Stimulated activated CD4-positive, alpha-beta T cell treated with anti-CD3 and anti-CD28 coated beads, Interleukin-4, amount 100 ng/mL, for 48 hours (primary cell): ENCODE results near the gene SFMBT1.

Source experiments
- DNase-seq, 2 donors: peaks; one replicate each; pipeline ENCODE4 v3.0.0-alpha.2; 2020; ENCODE audit warnings: low read depth in 2 of 2

Gene SFMBT1

GRCh38 chr3:52998771-52999513 lies 46.9 kb downstream of the SFMBT1 start:
- DNase-seq: no peak

DNA sequence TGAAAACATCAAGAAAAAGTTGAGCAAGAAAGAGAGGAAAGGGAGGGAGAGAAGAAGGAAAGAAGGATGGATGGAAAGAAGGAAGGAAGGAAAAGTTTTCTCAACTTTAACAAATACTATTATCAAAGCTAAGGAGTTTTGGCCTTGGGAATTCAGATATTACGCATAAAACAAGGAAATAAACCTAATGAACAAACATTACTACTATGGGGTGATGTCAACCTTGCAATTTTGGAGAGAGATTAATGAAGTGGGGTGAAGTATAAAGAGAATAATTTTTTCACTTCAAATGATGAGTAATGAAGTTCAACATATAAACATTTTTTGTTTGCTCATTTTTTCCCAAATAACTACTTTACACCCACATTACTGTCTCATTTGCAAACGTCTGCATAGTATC lies 55.2 kb downstream of the SFMBT1 start:
- no peak for DNase-seq

GRCh38 chr3:52986938-52987337 lies 58.9 kb downstream of the SFMBT1 start:
- DNase-seq: no peak

GRCh38 chr3:52986049-52986448 lies 59.8 kb downstream of the SFMBT1 start:
- no peak for DNase-seq

- DNase-seq: no peak
Measured at GRCh38 chr3:52983828-52984227, 62.0 kb downstream of the SFMBT1 start.

- peak; percentile 40 to 53 for DNase-seq
Measured at GRCh38 chr3:52983336-52983807, 62.5 kb downstream of the SFMBT1 start.

GRCh38 chr3:52982839-52983238 lies 63.0 kb downstream of the SFMBT1 start:
- no peak for DNase-seq

DNA sequence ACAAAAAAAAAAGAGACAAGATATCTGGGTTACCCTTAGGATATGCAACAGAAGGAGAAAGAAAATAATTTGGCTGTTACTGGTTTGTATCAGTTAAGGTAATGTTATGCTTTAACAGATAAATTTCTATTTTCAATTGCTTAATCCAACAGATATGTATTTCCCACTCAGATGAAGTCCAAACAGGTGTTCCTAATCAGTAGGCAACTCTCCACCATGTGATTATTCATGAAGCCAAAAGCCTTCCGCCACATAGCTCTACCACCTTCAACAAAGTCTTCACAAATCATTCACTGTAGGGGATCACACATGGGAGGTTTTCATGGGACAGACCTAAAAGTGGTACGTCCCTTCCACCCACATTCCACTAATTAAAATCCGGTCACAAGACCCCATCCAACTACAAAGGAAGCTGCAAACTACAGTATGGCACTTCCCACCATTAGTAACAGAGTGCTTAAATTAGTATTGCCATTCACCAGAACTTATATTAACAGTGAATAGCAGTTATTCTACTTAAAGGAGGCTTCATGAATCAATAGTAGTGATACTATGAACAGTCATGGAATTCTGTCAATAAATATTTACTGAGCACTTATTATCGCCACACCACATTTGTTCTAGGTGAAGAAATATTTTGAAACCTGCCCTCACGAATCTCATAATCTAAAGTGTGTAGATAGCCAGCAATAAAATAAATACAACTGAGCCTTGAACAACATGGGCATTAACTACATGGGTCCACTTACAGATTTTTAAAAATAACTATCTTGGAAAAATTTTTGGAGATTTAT lies 66.5 kb downstream of the SFMBT1 start:
- DNase-seq: no peak

- DNase-seq: no peak
Measured at GRCh38 chr3:52978109-52978754, 67.6 kb downstream of the SFMBT1 start.

DNA sequence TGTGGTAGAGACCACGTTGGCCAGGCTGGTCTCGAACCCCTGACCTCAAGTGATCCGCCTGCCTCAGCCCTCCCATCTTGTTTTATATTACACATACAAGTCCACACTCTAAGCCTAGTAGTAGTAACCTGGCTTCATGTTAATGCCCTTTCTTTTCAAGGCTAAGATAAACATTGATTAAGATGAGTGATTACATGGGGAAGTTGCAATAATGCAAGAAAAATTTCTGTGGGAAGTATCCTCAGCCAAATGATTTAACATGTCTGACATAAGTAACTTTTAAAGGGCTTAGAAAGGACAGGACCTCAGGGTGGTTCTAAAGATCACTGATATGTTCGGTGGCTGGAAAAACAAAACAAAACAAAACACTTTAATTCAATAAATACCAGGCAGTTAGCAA lies 72.1 kb downstream of the SFMBT1 start:
- DNase-seq: no peak

DNA sequence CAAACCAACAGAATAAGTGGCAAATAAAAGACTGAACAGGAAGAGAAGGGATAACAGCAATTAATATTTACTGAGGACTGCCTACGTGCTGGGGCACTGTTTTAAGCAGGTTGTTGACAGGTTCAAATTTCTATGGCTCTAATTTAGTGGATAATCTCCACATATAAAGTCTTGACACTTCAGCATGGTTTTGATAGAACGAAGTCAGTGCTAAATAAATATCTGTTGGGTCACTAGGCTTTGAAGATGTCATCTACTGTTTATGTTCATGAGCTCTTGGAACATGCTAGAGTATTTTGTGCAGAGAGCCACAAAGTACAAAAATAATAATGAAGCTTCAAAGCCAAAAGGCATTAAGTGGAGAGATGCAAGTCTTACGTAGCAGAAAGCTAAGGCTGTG lies 74.0 kb downstream of the SFMBT1 start:
- no peak for DNase-seq

GRCh38 chr3:52967398-52967797 lies 78.5 kb downstream of the SFMBT1 start:
- DNase-seq: no peak

GRCh38 chr3:52962160-52962559 lies 83.7 kb downstream of the SFMBT1 start:
- DNase-seq: no peak

GRCh38 chr3:52959773-52960172 lies 86.1 kb downstream of the SFMBT1 start:
- no peak for DNase-seq

DNA sequence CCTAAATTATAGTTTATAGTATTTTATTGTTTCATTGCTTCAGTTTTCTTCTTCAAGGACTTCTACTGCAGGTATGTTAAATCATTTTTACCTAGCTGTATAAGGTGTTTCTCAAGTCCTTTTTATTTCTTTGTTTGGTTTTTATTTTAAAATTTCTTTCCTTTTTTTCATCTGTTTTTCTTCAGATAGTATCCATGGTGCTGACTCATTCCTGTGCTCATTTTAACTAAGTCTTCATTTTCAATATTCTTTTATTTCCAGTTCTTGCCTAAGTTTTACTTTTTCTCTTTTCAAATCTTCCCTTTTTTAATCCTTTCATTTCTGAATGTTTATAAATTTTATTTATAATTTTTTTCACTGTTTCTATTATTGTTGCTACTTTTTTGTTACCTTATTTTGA lies 106.3 kb downstream of the SFMBT1 start:
- no peak for DNase-seq

DNA sequence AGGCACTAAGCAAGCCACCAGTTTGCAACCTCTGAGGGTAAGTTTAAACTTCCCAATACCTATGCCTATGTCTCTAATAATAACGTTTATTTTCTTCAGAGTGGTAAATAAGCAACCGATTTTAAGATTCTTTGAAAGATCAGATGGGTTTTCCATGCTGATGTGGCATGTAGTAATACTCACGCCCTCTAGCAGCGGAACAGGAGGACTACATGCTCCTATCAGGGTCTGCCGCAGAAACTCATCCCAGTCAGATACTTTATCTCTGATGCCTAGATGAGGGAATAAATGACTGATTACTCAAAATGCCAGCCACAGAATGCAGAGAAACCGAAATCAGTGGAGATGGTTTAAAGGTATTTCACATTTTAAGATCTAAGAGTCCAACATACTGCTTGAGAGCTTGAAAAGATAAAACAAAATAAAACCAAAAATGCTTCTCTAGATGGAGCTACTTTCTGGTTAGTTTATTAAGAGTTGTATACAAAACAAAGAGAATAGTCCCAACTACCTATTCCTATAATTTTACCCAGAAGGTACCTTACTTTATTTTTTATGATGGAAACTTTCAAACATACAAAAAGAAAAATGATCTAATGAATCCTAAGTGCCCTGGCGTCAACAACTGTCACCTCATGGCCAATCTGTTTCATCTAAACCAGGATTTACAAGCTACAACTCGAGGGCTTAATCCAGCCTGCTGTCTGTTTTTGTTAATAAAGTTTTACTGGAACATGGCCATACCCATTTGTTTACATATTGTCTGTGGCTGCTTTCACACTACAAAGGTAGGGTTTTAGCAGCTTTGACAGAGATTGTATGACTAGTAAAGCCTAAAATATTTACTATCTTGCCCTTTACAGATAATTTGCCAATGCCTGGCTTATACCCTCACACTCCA lies 111.0 kb downstream of the SFMBT1 start:
- peak; percentile 14 to 47 for DNase-seq

GRCh38 chr3:52931889-52932288 lies 114.0 kb downstream of the SFMBT1 start:
- DNase-seq: no peak

DNA sequence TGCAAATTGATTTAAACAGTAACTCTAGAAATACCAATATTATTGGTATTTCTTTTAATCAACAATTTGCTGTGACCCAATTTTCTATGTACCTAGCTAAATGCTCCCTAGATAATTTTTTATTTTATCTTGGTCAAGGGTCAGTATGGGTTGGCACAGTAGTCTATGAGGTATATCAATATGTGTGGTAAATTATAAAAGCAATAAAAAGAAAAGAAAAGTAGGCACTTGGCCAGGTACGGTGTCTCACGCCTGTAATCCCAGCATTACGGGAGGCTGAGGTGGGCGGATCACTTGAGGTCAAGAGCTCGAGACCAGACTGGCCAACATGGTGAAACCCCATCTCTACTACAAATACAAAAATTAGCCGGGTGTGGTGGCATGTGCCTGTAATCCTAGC lies 114.5 kb downstream of the SFMBT1 start:
- DNase-seq: no peak

DNA sequence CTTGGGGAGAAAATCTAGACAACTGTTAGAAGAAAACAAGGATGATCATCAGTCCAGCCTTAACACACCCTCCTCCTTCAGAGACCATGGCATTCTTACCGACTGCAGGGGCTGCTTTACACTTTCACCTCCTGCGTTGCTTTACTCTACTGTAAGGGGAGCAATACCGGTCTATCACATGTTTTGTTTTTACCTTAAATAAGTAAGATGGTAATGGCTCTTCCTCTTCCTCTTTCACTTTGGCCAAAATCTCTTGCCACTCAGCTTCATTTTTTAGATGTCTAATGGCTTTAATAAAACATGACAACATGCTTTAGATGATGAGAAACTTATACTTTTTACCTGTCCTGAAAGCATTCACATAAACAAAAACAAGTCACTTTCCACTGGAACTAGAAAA lies 115.1 kb downstream of the SFMBT1 start:
- DNase-seq: no peak

GRCh38 chr3:52926554-52926953 lies 119.3 kb downstream of the SFMBT1 start:
- DNase-seq: no peak
